ENCODE data around the gene RBM20. TPM values are rescaled to one million over a fixed set of nuclear protein-coding genes. Genes with fewer than 3 reads are reported as not detected.

The RBM20 gene
- total and polyA plus RNA-seq, 2 experiments from 2014 or later: 3.7 to 4.0 TPM

GRCh38 chr10:110613996-110614495, 30.1 kb upstream of the RBM20 start:
- no peaks in the 10 kb centered on the region for H3K9me2 ChIP-seq (replicated peaks; ENCODE audit: insufficient read depth)

GRCh38 chr10:110615057-110615747, 28.9 kb upstream of the RBM20 start:
- no peak for DNase-seq (ENCODE audit: low spot score)
- Histone ChIP-seq H3K9me2 (replicated peaks; ENCODE audit: insufficient read depth) (no peaks in the 10 kb centered on the region), H3K27ac (no peak overlapping the region), H2AFZ (no peak overlapping the region), H3K4me2 (no peak overlapping the region), H3K4me3 (no peak overlapping the region), H3K4me1 (ENCODE audit: insufficient read depth) (no peaks in the 10 kb centered on the region), H3K9me3 (ENCODE audit: low read depth) (no peaks in the 10 kb centered on the region), H4K20me1 (ENCODE audit: insufficient read depth, poor library complexity, severe bottlenecking) (no peaks in the 10 kb centered on the region), H3K36me3 (replicated peaks; ENCODE audit: insufficient read depth, low read depth) (no peaks in the 10 kb centered on the region), H3K79me2 (no peaks in the 10 kb centered on the region), H3K27me3 (no peaks in the 10 kb centered on the region)
- TF ChIP-seq EZH2phosphoT487 (IDR thresholded peaks at IDR 0.05; ENCODE audit: low read depth, severe bottlenecking, unreplicated experiment) (no peak), CTCF (IDR thresholded peaks at IDR 0.05; ENCODE audit: poor library complexity) (no peak), EZH2 (IDR thresholded peaks at IDR 0.05; ENCODE audit: borderline replicate concordance) (no peak)
- 83% methylated on average over 2 of the region's 2 CpGs for WGBS (ENCODE audit: low lambda C conversion rate, missing lambda C conversion rate)

More at GRCh38 chr10:110613996-110614495, 30.1 kb upstream of the RBM20 start:
- no peak for TF ChIP-seq CTCF (IDR thresholded peaks at IDR 0.05; ENCODE audit: poor library complexity)
- TF ChIP-seq EZH2phosphoT487 (IDR thresholded peaks at IDR 0.05; ENCODE audit: low read depth, severe bottlenecking, unreplicated experiment): no peak
- TF ChIP-seq EZH2 (IDR thresholded peaks at IDR 0.05; ENCODE audit: borderline replicate concordance): no peak
- H3K9me3 ChIP-seq (ENCODE audit: low read depth): no peaks in the 10 kb centered on the region
- H4K20me1 ChIP-seq (ENCODE audit: insufficient read depth, poor library complexity, severe bottlenecking): no peaks in the 10 kb centered on the region
- H3K27me3 ChIP-seq: no peaks in the 10 kb centered on the region
- 95% methylated on average over 9 of the region's 9 CpGs for WGBS (ENCODE audit: low lambda C conversion rate, missing lambda C conversion rate)
- H2AFZ ChIP-seq: no peak overlapping the region
- no peak overlapping the region for H3K4me3 ChIP-seq
- no peaks in the 10 kb centered on the region for H3K4me1 ChIP-seq (ENCODE audit: insufficient read depth)
- H3K36me3 ChIP-seq (replicated peaks; ENCODE audit: insufficient read depth, low read depth): no peaks in the 10 kb centered on the region
- no peak overlapping the region for H3K27ac ChIP-seq
- H3K79me2 ChIP-seq: no peaks in the 10 kb centered on the region
- no peak overlapping the region for H3K4me2 ChIP-seq
- no peak for DNase-seq (ENCODE audit: low spot score)

DNA sequence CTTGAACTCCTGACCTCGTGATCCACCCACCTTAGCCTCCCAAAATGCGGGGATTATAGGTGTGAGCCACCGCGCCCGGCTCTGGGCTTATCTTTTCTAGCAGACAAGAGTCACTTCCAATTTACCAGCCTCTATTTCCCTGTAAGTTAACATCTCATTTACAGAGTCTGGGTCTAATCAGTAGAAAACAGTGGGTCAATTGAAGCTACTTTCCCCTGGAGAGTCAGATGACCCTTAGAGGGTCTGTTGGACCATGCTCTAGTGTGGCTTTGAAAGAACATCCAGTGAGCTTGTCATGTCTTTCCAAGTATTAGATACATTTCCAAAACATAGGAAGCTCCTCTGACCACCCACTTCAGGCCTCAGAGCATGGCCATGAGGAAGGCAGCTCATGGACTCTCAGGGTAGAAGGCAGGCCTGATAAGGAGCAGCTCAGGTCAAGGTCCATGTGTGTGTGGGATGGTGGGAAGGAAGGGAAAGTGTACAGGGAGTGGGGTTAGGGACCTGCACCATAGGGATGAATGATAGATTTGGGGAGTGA, 27.6 kb upstream of the RBM20 start:
- Histone ChIP-seq H3K27me3 (no peaks in the 10 kb centered on the region), H3K9me3 (ENCODE audit: low read depth) (no peaks in the 10 kb centered on the region), H3K27ac (no peak overlapping the region), H3K79me2 (no peaks in the 10 kb centered on the region), H3K36me3 (replicated peaks; ENCODE audit: insufficient read depth, low read depth) (no peaks in the 10 kb centered on the region), H2AFZ (no peak overlapping the region), H3K4me3 (no peak overlapping the region), H4K20me1 (ENCODE audit: insufficient read depth, poor library complexity, severe bottlenecking) (no peaks in the 10 kb centered on the region), H3K4me2 (no peak overlapping the region), H3K4me1 (ENCODE audit: insufficient read depth) (no peaks in the 10 kb centered on the region), H3K9me2 (replicated peaks; ENCODE audit: insufficient read depth) (no peaks in the 10 kb centered on the region)
- WGBS (ENCODE audit: low lambda C conversion rate, missing lambda C conversion rate): 97% methylated on average over 5 of the region's 5 CpGs
- TF ChIP-seq CTCF (IDR thresholded peaks at IDR 0.05; ENCODE audit: poor library complexity) (no peak), EZH2 (IDR thresholded peaks at IDR 0.05; ENCODE audit: borderline replicate concordance) (no peak), EZH2phosphoT487 (IDR thresholded peaks at IDR 0.05; ENCODE audit: low read depth, severe bottlenecking, unreplicated experiment) (no peak)
- DNase-seq (ENCODE audit: low spot score): no peak

All from hepatocyte (in vitro differentiated cells).